ENCODE measurements around the gene PXMP4.
A peak's percentile ranks its signal among the peaks of the same experiment; 100 is the strongest.

The PXMP4 gene

DNA sequence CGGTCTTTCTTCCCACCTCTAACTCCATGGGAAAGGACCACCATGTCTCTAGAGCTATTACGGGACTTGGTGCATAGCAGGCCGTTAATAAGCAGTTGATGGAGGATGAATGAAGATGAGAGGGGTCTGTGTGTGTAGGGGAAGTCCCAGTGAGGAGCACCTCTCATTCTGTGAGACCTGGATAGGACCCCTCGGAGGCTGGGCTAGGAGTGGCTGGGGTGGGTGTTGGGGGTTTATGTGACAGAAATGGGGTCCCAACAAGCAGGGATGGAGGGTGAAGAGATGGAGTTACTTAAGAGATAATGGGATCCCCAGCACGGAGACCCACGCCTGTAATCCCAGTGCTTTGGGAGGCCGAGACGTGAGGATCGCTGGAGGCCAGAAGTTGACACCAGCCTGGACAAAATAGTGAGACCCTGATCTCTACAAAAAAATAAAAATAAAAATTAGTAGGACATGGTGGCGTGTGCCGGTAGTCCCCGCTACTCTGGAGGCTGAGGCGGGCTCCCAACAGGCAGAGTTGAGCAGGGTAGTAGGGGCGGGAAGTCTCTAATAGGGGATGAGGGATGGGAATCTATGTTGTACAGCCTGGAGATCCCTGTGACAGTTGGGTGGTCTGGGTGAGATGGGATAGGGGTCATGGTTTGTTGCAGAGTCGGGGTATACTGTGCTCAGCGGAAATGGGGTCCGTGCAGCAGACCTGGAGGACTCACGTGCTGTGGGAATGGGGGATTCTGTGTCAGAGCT is 11.0 kb upstream of the PXMP4 start:
- Histone ChIP-seq H3K27me3 (ENCODE audit: insufficient read depth, low read length) (no peaks in the 10 kb centered on the region), H3K9me3 (ENCODE audit: insufficient read depth, low read depth, low read length) (peaks cover 4% of the 10 kb centered on the region; the same call in 1 of the 2 replicates), H3K27ac (ENCODE audit: low read length) (no peak overlapping the region), H3K4me3 (ENCODE audit: low read length) (peak overlapping the region; percentile 69), H3K36me3 (ENCODE audit: insufficient read depth, low read depth, low read length) (no peaks in the 10 kb centered on the region), H3K9ac (ENCODE audit: low read depth, low read length) (peak overlapping the region; percentile 65; the same call in 1 of the 2 replicates), H3K4me1 (ENCODE audit: insufficient read depth, low read length) (peaks cover 17% of the 10 kb centered on the region; the same call in 1 of the 2 replicates)

DNA sequence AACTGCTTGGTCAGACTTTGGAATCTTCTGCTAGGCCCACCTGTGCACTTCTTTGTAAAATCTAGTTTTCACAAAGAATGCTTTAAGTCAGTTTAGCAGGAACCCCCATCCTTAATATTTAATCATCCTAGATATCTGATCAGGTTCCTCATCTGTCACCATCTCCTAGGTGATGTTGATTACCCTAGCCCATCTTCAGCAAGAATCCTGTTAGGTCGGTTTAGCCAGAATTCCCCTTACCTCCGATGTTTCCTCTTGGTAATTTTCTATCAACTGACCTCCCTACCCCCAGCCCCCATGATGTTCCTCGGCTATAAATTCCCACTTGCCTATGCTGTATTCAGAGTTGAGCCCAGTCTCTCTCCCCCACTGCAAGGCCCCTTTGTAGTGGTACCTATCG is 9.0 kb upstream of the PXMP4 start:
- no peaks in the 10 kb centered on the region for H3K27me3 ChIP-seq (ENCODE audit: insufficient read depth, low read length)
- H3K9ac ChIP-seq (ENCODE audit: low read depth, low read length), result no peak overlapping the region
- H3K27ac ChIP-seq (ENCODE audit: low read length), result no peak overlapping the region
- no peaks in the 10 kb centered on the region for H3K9me3 ChIP-seq (ENCODE audit: insufficient read depth, low read depth, low read length)
- H3K36me3 ChIP-seq (ENCODE audit: insufficient read depth, low read depth, low read length), result no peaks in the 10 kb centered on the region
- peaks cover 12% of the 10 kb centered on the region; the same call in 1 of the 2 replicates for H3K4me1 ChIP-seq (ENCODE audit: insufficient read depth, low read length)
- no peak overlapping the region for H3K4me3 ChIP-seq (ENCODE audit: low read length)

DNA sequence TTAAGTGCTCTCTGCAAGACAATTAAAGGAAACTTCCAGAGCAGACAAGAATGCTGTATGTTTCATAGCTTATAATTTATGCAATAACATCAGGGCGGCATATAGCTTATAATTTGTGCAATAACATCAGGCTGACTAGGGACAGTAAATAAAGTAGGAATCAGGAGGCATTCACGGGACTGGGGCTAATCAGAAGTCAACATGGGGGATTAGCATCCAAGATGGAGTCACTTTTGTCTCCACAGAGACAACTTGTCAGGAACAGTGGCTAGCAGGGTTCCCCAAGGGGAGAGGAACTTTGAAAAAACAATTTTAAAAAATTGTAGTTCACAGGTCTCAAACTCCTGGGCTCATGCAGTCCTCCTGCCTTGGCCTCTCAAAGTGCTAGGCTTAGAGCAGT is 8.4 kb upstream of the PXMP4 start:
- H3K4me1 ChIP-seq (ENCODE audit: insufficient read depth, low read length), result peaks cover 5% of the 10 kb centered on the region; the same call in 1 of the 2 replicates
- no peak overlapping the region for H3K27ac ChIP-seq (ENCODE audit: low read length)
- no peak overlapping the region for H3K4me3 ChIP-seq (ENCODE audit: low read length)
- no peak overlapping the region for H3K9ac ChIP-seq (ENCODE audit: low read depth, low read length)
- no peaks in the 10 kb centered on the region for H3K36me3 ChIP-seq (ENCODE audit: insufficient read depth, low read depth, low read length)
- H3K9me3 ChIP-seq (ENCODE audit: insufficient read depth, low read depth, low read length), result no peaks in the 10 kb centered on the region
- H3K27me3 ChIP-seq (ENCODE audit: insufficient read depth, low read length), result no peaks in the 10 kb centered on the region

DNA sequence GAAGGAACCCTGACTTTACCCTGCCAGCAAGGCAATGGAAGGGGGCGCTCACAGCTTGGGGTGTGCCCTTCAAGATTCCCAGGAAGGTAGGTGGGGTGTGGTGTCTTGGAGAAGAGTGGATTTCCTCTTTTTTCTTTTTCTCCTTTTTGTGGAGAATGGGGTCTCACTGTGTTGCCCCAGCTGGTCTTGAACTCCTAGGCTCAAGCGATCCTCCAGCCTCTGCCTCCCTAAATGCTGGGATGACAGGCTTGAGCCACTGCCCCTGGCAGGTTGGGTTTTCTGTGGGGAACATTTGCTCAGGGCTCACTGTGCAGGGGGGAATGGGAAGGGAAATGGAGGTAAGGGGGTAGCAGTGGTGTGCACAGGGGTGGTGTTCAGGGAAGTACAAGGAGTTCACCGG is 7.7 kb upstream of the PXMP4 start:
- Histone ChIP-seq H3K27me3 (ENCODE audit: insufficient read depth, low read length) (no peaks in the 10 kb centered on the region), H3K4me1 (ENCODE audit: insufficient read depth, low read length) (peaks cover 4% of the 10 kb centered on the region; the same call in 1 of the 2 replicates), H3K36me3 (ENCODE audit: insufficient read depth, low read depth, low read length) (no peaks in the 10 kb centered on the region), H3K9me3 (ENCODE audit: insufficient read depth, low read depth, low read length) (no peaks in the 10 kb centered on the region), H3K4me3 (ENCODE audit: low read length) (no peak overlapping the region), H3K27ac (ENCODE audit: low read length) (no peak overlapping the region), H3K9ac (ENCODE audit: low read depth, low read length) (no peak overlapping the region)

DNA sequence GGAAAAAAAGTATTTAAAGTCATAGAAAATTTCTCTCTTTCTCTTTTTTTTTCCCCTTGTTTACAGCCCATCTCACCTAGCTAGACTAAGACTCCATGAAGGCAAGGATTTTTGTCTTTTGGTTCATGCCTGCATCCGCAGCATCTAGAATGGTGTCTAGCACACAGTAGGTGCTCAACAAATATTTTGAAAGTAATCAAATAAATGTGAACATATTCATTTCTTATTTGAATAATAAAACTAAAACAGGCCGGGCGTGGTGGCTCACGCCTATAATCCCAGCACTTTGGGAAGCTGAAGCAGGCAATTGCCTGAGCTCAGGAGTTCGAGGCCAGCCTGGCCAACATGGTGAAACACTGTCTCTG is 7.0 kb upstream of the PXMP4 start:
- Histone ChIP-seq H3K9ac (ENCODE audit: low read depth, low read length) (no peak overlapping the region), H3K27ac (ENCODE audit: low read length) (no peak overlapping the region), H3K9me3 (ENCODE audit: insufficient read depth, low read depth, low read length) (no peaks in the 10 kb centered on the region), H3K4me1 (ENCODE audit: insufficient read depth, low read length) (no peaks in the 10 kb centered on the region), H3K27me3 (ENCODE audit: insufficient read depth, low read length) (no peaks in the 10 kb centered on the region), H3K36me3 (ENCODE audit: insufficient read depth, low read depth, low read length) (no peaks in the 10 kb centered on the region), H3K4me3 (ENCODE audit: low read length) (no peak overlapping the region)

DNA sequence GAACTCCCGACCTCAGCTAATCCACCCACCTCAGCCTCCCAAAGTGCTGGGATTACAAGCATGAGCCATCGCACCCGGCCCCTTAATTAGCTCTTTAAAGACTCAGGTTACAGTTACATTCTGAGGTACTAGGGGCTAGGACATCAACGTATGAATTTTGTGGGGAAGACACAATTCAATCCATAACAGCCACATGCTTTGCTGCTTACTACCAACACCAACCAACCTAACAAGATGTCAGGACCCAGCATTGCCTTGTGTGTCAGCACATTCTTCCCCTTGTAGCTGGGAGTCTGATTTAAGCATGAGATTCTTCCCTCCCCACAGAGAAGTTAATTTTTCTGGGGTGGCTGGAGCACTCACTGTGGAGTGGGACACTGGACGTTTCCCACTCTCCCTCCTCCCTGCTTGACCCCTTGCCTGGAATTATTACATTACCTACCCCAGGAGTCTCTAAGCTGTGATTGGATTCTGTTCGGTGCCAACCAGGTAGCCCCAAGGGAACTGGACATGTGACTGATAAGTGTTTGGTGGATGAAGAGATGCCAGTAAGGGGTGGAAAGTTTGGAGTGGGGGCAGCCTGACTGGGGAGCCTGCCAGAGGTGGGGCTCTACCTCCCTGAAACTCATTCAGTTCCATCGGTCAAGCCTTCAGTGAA is 5.6 kb upstream of the PXMP4 start:
- Histone ChIP-seq H3K36me3 (ENCODE audit: insufficient read depth, low read depth, low read length) (no peaks in the 10 kb centered on the region), H3K9ac (ENCODE audit: low read depth, low read length) (no peak overlapping the region), H3K9me3 (ENCODE audit: insufficient read depth, low read depth, low read length) (no peaks in the 10 kb centered on the region), H3K27me3 (ENCODE audit: insufficient read depth, low read length) (no peaks in the 10 kb centered on the region), H3K4me3 (ENCODE audit: low read length) (no peak overlapping the region), H3K27ac (ENCODE audit: low read length) (no peak overlapping the region), H3K4me1 (ENCODE audit: insufficient read depth, low read length) (no peaks in the 10 kb centered on the region)

DNA sequence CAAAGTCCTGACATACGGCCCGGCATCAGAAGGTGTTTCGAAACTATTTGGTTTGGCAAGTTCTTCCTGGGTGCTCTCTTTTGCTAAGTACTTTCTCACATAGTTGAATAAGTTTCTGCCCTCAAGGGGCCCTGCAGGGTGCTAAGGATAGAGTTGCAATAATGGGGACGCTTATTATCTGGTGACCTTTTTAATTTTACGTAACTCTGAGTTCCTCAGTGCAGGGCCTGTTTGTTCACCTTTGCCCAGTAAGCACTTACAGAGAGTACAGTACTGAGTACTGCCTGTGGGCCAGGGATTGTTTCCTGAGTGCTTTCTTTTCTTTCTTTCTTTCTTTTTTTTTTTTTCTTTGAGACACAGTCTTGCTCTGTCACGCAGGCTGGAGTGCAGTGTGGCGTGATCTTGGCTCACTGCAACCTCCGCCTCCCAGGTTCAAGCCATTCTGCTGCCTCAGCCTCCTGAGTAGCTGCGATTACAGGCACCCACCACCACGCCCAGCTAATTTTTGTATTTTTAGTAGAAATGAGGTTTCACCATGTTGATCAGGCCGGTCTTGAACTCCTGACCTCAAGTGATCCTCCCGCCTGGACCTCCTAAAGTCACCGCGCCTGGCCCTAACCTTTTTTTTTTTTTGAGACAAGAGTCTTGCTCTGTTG is 4.5 kb upstream of the PXMP4 start:
- H3K4me3 ChIP-seq (ENCODE audit: low read length), result no peak overlapping the region
- H3K4me1 ChIP-seq (ENCODE audit: insufficient read depth, low read length), result no peaks in the 10 kb centered on the region; the same call in 1 of the 2 replicates
- no peaks in the 10 kb centered on the region; the same call in 1 of the 2 replicates for H3K27me3 ChIP-seq (ENCODE audit: insufficient read depth, low read length)
- no peaks in the 10 kb centered on the region for H3K36me3 ChIP-seq (ENCODE audit: insufficient read depth, low read depth, low read length)
- H3K27ac ChIP-seq (ENCODE audit: low read length), result no peak overlapping the region
- no peaks in the 10 kb centered on the region for H3K9me3 ChIP-seq (ENCODE audit: insufficient read depth, low read depth, low read length)
- no peak overlapping the region for H3K9ac ChIP-seq (ENCODE audit: low read depth, low read length)

DNA sequence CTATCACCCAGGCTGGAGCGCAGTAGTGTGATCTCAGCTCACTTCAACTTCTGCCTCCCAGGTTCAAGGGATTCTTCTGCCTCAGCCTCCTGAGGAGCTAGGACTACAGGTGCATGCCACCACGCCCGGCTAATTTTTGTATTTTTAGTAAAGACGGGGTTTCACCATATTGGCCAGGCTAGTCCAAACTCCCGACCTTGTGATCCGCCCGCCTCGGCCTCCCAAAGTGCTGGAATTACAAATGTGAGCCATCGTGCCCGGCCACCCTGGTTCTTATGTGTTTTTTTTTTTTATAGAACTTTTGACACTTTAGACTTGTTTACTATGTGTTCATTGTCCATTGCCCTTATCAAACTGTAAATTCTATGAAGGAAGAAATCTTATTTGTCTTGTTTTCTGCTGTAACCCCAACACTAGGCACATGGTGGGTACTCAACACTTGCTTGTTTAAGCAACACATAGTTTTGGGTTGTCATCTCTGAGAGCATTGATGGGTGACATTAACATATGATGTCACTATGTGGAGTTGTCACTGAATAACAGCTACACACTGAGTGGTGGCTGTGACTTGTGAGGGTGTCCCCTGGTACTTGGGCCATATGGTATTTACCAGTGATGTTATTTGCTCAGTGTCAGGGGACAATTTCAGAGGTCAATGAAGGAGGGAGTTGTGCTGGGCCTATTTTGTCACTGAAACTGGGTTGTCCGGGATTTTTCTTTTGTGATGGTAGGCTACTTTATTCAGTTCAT is 1.5 kb upstream of the PXMP4 start:
- no peak overlapping the region for H3K9ac ChIP-seq (ENCODE audit: low read depth, low read length)
- H3K9me3 ChIP-seq (ENCODE audit: insufficient read depth, low read depth, low read length), result no peaks in the 10 kb centered on the region
- H3K27me3 ChIP-seq (ENCODE audit: insufficient read depth, low read length), result peaks cover 6% of the 10 kb centered on the region; the same call in 1 of the 2 replicates
- no peak overlapping the region for H3K4me3 ChIP-seq (ENCODE audit: low read length)
- H3K4me1 ChIP-seq (ENCODE audit: insufficient read depth, low read length), result no peaks in the 10 kb centered on the region; the same call in 1 of the 2 replicates
- H3K27ac ChIP-seq (ENCODE audit: low read length), result no peak overlapping the region
- no peaks in the 10 kb centered on the region for H3K36me3 ChIP-seq (ENCODE audit: insufficient read depth, low read depth, low read length)

DNA sequence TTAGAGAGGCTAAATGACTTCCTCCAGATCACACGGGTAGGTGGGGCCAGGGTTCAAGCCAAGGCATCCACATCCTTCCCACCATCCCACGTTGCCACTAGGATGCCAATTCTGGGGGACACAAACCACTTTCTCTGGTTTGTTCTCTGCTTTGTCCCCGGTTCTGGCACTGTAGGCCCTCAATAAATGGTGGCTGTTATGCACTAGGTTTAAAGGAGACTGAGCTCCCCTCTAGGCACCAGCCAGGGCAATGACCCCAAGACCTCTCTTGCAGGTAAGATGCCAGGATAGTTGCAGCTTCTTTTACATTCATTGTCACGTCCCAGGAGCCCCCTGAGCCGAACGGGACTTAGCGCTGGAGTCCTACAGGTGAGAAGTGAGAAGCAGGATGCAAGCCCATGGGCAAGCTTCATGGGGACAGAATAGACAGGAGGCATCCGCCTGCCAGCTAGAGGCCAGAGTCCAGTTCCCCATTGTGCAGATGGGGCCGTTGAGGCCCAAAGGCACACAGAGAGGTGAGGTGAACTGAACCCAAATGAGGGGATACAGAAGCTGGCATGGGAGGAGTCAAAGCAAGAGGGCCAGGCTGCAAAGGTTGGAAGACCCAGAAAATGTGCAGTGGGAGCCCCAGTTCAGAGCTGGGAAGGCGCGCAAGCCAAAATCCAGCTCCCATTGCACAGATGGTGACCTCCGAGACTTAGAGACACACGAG is 677 bp downstream of the PXMP4 start:
- Histone ChIP-seq H3K9me3 (ENCODE audit: insufficient read depth, low read depth, low read length) (no peaks in the 10 kb centered on the region), H3K4me1 (ENCODE audit: insufficient read depth, low read length) (no peaks in the 10 kb centered on the region; the same call in 1 of the 2 replicates), H3K9ac (ENCODE audit: low read depth, low read length) (peak overlapping the region; percentile 38; the same call in 1 of the 2 replicates), H3K4me3 (ENCODE audit: low read length) (peak overlapping the region; percentile 75), H3K27ac (ENCODE audit: low read length) (no peak overlapping the region), H3K27me3 (ENCODE audit: insufficient read depth, low read length) (peaks cover 6% of the 10 kb centered on the region; the same call in 1 of the 2 replicates), H3K36me3 (ENCODE audit: insufficient read depth, low read depth, low read length) (no peaks in the 10 kb centered on the region)

DNA sequence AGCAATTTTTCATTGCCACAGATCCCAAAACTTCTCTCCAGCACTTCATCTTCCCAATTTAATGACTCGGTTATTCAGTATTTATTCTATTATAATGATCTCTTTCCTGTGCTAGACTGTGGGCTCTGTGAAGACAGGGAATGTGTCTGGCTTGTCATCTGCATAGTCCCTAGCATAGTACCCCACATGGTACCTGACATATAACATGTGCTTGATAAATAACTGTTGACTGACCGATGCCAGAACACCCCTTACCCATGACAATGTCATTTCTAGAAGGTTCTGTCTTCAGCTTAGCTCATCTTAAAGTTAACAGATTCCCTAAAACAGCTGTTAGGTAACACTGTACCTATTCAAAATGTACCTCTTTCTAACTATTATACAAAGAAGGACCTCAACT is 3.6 kb downstream of the PXMP4 start:
- Histone ChIP-seq H3K9me3 (ENCODE audit: insufficient read depth, low read depth, low read length) (no peaks in the 10 kb centered on the region), H3K9ac (ENCODE audit: low read depth, low read length) (no peak overlapping the region), H3K4me3 (ENCODE audit: low read length) (no peak overlapping the region), H3K27ac (ENCODE audit: low read length) (no peak overlapping the region), H3K36me3 (ENCODE audit: insufficient read depth, low read depth, low read length) (no peaks in the 10 kb centered on the region), H3K27me3 (ENCODE audit: insufficient read depth, low read length) (peaks cover 6% of the 10 kb centered on the region; the same call in 1 of the 2 replicates), H3K4me1 (ENCODE audit: insufficient read depth, low read length) (no peaks in the 10 kb centered on the region; the same call in 1 of the 2 replicates)

Measured in iPS-20b (cell line).